Measurements from ENCODE around the gene MIF4GD.
A peak's percentile ranks its signal among the peaks of the same experiment; 100 is the strongest.
"Not testable (repeated sequence)": the region's sequence is repeated elsewhere in the genome, so short reads cannot be mapped to it uniquely, and the experiment has no call there.

The MIF4GD gene

DNA sequence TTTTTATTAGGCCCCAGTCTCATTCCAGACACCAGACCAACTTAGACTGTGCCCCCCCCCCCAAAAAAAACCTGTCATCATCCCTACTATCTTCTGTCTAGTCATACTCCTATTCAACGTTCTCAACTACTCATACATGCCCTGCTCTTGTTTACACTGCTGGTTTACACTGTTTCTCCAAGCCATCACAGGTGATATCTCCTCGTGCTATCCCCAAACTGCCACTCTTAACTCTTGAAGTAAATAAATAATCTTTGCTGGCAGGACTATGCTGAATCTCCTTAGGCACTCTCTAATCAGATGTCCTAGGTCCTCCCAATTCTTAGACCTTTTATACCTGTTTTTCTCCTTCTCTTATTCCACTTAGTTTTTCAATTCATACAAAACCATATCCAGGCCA, 13.8 kb downstream of the MIF4GD start:
- DNase-seq = not testable (repeated sequence)

DNA sequence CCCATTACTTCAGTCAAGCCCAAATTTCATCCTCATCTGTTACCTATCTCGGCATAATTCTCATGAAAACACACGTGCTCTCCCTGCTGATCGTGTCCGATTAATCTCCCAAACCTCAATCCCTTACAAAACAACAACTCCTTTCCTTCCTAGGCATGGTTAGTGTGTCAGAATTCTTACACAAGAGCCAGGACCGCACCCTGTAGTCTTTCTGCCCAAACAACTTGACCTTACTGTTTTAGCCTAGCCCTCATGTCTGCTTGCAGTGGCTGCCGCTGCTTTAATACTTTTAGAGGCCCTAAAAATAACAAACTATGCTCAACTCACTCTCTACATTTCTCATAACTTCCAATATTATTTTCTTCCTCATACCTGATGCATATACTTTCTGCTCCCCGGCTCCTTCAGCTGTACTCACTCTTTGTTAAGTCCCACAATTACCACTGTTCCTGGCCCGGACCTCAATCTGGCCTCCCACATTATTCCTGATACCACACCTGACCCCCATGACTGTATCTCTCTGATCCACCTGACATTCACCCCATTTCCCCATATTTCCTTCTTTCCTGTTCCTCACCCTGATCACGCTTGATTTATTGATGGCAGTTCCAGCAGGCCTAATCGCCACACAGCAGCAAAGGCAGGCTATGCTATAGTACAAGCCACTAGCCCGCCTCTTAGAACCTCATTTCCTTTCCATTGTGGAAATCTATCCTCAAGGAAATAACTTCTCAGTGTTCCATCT, 14.9 kb downstream of the MIF4GD start:
- DNase-seq = not testable (repeated sequence)

DNA sequence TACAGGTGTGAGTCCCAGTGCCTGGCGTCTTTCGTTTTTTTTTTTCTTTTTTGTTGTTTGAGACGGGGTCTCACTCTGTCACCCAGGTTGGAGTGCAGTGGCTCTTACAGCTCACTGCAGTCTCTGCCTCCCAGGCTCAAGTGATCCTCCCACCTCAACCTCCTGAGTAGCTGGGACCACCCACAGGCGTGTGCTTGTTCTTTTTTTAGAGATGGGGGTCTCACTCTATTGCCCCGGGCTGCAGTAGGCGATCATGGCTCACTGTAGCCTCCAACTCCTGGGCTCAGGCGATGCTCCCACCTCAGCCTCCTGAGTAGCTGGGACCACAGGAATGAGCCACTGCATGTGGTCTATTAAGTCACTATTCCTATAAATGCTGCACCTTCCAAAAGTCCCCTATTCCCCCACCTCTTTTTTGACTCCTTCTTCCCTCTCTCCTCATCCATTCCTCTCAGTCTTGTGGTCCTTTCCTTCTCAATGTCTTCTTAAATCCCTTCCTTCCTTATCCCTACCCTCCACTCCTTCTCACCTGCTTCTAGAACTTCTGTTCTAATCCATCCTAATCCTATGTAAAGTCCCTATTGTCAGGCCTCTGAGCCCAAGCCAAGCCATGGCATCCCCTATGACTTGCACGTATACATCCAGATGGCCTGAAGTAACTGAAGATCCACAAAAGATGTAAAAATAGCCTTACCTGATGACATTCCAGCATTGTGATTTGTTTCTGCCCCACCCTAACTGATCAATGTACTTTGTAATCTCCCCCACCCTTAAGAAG, 18.8 kb downstream of the MIF4GD start:
- no peak for DNase-seq

DNA sequence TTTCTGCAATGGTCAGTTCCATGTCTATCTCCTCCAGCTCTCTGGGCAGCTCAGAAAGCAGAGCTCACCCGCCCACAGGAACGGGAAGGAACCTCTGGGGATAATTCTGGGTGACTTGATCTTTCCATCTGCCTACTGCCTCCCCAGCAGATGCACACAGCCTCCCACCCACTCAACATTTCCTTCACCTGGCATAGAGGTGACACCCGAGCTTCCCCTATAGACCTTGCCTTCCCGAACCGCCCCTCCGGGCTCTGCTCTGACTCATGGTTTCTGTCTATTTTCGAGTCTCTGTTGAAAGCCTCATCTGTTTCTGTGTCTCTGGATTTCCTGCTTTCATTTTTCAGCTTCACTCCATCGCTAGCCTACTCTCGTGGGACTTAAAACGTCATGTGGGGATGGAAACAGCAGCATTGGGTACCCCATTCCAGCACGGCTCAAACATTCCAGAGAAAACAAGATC, 21.0 kb downstream of the MIF4GD start:
- DNase-seq = peak; percentile 79

DNA sequence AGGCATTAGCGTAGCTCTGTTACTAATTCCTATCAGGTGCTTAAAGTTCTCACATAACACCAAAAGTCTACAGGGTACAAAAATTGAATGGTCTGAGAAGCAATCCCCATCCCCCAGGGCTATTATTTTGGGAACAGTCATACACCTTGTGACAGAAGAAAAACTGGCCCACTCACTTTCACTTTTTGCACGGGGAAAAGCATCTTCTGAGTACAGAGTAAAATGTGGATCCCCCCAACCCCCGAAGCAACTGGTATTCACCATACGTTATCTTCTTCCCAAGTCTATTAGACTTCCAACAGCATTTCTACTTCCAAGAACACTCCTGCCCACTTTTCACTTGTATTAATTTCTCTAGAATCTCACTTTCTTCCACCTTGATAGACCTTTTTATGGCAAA, 21.5 kb downstream of the MIF4GD start:
- DNase-seq = no peak

DNA sequence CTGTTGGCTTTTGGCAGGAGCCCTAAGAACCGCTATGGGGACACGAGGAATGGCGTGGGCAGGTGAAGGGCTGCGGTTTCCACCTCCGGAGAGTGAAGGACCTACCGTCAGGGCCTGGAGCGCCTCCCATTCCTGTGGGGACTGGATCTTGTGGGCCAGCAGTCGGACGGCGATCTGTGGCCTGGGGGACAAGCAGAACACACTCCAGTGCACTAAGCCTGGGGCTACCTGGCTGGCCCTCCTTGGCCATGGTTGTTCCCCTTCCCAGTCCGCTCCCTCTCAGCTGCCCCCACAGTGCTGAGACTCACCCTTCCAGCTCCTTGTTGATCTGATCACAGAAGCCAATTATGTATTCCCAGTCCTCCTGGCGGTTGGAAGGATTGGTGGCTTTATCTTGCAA, 24.6 kb downstream of the MIF4GD start:
- no peak for DNase-seq

DNA sequence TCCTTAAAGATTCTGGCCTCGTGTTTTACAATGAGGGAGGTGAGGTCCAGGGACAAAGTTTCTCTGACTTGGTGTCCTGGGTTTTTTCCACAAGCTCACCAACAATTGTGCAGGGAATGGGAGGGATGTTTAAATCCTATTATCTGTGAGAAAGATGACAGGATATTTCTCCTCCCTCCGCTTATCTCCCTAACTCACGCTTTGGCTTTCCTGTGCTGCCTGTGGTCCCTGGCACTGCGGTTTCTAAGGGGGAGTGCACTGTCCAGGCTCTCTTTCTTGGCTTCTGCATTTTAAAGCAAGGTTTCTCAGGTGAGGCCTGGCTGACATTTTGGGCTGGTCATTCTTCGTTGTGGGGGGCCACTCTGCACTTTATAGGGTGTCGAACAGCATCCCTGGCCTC, 26.0 kb downstream of the MIF4GD start:
- no peak for DNase-seq

DNA sequence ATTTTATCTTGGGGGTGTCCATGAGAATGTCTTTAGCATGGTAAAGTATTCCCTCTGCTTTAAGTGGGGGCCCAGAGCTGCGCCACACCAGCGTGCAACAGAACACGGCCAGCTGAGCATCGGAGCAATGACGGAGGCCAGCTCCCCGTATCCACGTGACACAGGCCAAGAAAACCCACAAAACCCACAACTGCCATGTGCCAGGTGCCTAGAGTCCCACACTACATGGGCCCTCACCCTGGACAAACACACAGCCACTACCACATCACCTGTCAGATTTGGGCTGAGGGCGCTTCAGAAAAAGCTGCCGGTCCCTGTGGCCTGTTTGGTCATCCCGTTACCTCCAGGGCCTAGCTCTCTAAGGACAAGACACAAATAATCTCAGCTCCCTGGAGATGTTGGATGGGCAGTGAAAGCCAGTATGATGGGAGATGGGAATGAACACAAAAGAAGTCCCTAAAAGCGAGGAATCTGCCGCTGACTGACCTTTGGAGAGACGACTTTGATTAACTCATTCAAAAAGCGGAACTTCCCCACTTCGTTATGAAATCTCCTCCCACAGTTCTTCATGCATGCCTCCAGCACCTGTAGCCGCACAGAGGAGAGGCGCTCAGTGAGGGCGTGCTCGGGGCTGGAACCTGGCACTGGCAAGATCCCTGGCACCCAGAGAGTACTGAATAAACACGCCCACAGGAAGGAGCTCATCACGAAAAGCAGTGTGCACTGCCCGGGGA, 26.7 kb downstream of the MIF4GD start:
- DNase-seq = no peak

DNA sequence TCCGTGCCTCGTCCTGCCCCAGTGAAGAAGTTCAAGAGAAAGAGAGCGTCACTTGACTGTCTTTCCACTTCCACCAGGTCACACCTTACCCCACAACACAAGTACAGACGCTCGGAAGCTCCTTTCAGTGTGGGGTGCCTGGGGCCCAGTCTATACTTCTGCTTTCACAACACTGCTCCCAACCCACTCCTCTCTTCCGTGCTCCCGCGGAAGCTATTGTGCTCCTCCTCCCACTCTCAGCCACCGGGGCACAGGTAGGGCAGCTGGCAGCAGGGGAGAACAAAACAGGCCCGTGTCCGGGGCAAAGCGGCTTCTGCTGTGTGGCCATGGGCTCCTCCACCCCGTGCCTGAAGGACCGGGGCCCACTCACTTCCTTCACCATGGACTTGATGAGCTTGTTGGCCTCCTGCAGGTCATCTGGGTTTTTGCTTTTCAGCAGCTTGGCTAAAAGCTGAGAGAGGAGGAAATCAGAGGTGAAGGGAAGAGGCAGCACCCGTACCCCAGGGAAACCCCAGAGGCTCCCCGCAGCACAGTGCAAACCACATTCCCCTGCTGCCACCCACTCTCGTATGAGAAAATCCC, 28.5 kb downstream of the MIF4GD start:
- DNase-seq = no peak

DNA sequence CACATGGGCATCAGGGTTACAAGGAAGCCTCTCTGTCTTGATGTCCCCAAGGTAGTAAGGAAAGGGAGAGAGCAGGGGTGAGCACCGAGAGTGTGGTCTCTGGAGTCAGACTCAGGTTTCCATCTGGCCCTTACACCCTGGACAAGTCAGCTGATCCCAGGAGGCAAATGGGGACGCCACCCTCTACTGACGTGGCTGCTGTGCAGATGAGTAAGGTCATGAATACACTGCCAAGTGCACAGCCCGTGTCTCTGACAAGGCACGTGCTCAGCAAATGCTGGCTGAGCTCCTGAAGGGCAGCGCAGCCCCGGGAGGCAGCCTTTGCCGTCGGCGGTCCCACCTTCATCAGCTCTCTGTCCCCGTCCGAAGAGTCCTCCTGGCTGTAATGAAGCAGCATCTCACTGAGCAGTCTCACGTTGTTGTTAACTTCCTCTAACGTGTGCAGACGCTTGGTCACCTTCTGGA, 29.0 kb downstream of the MIF4GD start:
- no peak for DNase-seq

DNA sequence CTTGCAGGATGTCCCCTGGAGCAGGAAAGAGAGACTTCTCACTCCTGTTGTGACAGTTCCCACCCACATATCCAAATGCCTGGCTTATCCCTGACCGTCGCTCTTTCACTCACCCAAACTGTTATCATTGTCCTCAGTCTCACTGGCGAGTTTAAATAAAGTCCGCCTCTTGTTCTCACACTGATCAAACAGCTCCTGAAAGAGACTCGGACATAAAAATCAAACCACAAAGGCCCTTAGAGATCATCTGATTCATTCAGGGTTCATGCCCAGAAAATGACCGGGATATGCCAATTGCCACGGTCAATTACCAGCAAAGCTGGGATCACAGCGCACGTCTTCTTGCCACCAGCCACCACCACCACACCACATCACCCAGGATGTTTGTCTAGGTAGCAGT, 29.5 kb downstream of the MIF4GD start:
- no peak for DNase-seq

DNA sequence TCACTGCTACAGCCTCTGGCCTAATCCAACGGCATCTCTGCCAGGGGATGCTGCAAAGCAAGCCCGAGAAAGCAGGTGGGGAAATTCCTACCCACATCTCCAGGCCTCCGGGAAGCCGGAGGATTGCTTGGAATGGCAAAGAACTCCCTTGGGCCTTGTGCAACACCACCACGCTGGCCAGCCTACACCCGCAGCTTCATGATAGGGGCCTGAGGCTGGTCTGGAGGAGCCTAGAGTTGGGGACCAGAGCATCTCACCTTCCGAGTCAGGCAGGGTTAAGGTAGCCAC, 29.9 kb downstream of the MIF4GD start:
- no peak for DNase-seq

DNA sequence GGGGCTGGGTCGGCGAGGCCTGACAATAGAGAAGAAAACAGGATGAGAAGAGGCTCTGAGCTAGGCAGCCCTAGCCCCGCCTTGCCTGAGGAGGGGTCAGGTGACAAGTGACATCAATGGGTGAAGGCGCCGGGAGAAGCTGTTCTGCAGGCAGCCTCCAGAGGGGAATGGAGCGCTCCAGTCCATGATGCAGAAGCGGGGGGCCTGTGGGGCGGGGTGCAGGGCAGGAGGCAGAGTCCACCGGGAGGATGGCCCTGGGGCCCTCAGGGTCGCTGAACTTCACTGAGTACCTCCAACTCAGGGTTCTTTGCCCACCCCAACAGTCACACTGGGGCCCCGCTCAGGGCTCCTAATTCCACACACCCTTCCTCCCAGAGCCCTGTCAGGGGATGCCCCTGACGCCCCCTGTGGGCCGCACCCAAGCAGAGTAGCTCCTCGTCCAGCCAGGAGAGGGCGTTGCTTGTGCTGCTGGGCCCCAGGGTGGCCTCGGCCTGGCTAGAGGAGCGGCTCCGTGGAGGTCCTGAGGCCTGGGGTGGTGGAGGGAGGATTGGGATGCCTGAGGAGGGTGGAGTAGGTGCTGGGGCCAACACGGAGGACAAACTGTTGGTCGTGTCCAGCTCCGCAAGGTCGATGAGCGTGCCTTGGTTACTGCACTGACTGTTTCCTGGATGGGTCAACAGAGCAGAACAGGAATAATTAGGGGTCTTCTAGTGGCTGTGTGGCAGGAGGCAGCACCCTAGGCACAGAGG, 30.5 kb downstream of the MIF4GD start:
- peak; percentile 50 for DNase-seq

DNA sequence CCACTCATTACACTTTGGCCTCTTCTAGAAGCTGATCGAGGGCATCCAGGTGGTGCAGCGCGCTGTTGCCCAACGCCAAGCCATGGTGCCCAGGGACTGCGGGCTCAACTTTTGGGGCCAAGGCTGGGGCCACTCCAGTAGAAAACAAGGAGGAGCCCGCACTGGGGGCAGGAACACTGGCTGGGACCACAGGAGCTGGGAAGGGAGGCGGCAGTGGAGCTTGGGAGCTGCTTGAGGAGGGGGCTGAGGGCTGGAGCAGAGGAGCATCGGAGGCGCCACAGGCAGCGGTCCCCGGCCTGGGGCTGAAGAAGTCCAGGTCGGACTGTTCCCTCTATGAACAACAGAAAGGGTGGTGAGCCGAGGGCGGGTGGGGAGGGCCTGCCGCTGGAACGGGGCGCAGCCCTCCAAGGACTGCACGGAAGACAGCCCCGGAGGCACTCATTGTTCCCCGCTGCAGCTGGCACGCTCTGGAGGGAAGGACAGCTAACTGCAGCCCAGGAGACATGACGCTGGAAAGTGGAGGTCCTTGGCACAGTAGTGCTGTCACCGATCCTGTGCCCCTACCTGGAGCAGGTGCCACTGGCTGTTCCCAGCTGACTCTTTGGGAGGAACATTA, 31.1 kb downstream of the MIF4GD start:
- no peak for DNase-seq

DNA sequence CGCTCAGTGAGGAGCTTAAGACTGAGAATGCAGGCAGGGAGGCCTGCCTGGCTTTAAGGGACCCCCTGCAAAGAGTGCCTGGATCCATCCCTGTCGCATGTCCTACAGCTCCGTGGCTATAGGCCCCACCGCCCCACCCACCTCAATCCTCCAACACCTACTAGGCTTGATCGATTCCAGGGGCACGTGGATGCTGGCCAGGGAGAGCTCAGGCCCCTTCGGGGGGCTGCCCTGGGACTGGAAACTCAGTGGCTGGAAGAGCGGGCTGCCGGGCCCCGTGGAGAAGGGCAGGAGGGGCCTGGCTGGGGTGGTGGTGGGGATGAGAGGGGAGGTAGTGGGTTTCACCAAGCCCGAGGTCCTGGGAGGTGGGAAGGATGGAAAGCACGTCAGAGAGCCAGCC, 31.8 kb downstream of the MIF4GD start:
- no peak for DNase-seq

DNA sequence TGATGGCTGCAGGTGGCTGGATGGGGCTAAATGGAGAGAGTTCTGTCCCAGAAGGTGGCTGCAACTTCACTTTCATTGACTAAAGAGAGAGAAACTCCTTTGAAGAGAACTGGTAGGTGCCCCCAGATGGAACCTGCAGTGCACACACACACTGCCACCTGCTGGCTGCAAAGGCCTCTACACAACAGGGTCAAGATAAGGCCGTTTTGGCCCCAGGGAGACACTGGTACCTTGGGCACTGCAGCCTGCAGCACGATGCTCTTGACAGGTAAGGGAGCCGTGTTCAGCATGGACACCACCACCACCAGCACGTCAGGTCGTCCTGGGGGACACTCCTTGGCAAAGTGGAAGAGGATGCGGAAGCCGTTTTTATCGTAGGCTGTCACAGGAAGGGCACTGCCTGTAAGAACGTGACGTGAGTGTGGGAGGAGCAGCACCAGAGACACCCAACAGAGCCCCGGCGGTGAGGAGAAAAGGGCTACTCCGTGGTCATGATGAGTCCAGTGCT, 32.3 kb downstream of the MIF4GD start:
- peak; percentile 63 for DNase-seq

DNA sequence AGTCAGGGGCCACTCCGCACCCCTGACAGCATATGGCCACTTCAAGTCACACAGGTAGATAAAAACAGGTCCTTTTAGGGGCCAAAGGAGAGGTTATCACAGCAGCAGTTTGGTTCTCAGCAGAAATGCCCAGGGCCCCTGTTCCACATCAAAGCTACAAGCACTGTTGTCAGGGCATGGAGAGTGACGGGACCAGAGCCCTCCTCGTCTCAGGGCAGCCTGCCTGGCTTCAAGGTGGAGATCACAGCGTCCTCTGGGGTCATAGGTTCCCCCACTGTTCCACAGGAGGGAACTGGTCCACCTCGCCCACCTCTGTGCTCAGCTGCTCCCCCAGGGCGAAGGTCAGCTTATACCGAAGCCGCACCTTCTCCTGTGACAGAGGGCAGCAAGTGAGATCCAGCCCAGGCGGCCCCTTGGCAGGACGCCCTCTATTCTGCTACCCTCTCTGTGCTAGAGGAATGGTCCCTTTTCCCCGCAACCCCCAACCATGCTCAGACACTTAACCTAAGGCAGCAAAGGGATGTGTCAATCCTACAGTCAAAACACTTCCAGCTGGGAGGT, 32.9 kb downstream of the MIF4GD start:
- no peak for DNase-seq

DNA sequence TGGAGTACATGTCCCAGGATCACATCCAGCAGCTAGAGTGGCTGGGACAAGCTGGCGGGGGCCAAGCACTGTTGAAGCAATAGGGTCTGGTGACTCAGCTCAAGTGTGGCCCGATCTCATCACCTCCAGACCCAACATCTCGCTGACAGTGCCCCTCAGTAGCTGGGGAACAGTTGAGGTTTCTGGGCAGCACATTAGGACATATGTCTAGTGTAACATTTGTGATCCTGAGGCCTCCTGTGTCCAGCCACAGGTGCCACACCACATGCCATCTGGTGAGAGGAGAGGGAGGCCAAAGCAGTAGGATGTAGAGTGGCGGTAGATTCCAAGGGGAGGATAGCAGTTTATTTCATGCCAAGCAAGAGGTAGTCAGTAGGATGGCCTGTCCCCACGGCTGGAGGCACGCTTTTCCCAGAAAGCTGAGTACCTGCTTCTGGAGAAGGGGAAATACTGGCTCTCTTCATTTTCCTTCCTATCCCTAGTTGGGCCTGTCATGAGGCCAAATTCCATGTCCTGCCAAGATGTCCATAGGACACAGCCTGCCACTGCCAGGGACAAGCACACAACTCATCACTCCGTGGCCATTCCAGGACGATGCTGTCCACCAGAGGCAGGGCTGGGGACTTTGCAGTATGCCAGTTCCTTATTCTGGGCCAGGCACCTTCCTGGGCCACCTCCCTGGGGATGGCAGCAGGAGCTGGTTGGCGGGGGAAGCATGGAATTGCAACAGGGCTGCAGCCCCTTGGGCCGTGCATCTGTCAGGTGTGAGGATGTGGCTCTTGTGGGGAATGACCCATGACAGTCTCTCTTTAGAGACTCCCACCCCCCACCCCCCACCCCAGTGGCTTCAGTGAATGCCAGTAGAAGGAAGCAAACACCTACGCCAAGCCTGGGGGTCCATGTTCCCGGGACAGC, 33.7 kb downstream of the MIF4GD start:
- DNase-seq = no peak

DNA sequence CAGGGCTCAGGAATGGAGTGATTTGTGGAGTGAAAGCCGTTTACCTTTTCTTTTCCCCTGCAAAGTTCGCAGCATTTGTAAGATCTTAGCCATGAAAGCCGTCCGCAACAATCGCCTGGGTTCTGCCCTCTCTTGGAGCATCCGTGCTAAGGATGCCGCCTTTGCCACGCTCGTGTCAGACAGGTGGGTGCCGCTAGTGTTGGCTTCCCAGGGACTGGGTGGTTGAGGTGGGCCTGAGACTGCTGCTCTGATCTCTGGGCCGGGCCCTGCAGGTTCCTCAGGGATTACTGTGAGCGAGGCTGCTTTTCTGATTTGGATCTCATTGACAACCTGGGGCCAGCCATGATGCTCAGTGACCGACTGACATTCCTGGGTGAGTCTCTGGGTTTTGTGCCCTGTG, 38.2 kb downstream of the MIF4GD start:
- DNase-seq = no peak

DNA sequence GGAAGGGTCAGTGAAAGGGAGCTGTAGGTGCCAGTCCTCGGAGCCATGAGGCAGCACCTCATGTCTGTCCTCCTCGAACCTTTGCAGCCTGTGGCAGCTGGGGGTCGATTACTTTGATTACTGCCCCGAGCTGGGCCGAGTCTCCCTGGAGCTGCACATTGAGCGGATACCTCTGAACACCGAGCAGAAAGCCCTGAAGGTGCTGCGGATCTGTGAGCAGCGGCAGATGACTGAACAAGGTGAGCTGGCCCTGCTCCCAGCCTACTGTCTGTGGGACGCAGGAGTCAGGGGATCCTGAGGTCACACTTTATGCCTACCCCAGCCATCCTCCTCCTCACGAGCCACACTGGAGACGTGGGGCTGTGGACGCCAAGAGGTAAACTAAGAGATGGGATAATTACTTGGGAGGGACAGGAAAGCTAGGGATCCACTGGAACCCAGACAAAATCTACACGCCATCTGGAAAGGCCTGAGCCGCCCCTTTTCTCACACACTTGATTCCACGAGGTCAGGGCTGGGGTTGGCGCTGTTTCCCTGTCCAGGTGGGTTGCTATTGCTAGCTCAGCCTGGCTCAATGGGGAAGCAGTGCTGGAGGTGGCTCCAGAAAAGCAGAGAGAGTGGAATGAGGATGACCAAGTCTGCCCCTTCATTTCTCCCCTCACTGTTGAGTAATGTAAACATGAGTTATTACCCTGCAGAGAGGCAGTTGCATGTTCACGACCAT, 39.1 kb downstream of the MIF4GD start:
- DNase-seq = no peak

Data from activated CD8-positive, alpha-beta memory T cell treated with anti-CD3 and anti-CD28 coated beads, Interleukin-2, amount 50 U/mL, for 4 hours (primary cell).